Dermis microvascular lymphatic vessel endothelial cell (primary cell): Measurements from ENCODE around the gene RAPGEF6. TPM values are rescaled to one million over a fixed set of nuclear protein-coding genes. Genes with fewer than 3 reads are reported as not detected.
"Not testable (repeated sequence)": the region's sequence is repeated elsewhere in the genome, so short reads cannot be mapped to it uniquely, and the experiment has no call there.

Source experiments
- DNase-seq, 2 donors: peaks; one replicate each; pipeline versions ENCODE4 v3.0.0 to v3.0.0-alpha.2; 2010; ENCODE audit warnings: low read depth in 2 of 2
- total RNA-seq: library from RNA; depleted of rRNA; stranded (reverse); fragments of >200 nt; gene quantifications from 2 replicates; pipeline ENCODE4 v1.2.1, GENCODE V29; 2014

RAPGEF6 gene
- 13.7 and 15.8 TPM in 2 replicates for total RNA-seq

GRCh38 chr5:131634996-131635683, at the start of gene RAPGEF6:
TSS of gene RAPGEF6 (minus strand) at chr5:131635229. CDS start at chr5:131635030, 199 bp downstream.
- peak; percentile 99 to 100 for DNase-seq

DNA sequence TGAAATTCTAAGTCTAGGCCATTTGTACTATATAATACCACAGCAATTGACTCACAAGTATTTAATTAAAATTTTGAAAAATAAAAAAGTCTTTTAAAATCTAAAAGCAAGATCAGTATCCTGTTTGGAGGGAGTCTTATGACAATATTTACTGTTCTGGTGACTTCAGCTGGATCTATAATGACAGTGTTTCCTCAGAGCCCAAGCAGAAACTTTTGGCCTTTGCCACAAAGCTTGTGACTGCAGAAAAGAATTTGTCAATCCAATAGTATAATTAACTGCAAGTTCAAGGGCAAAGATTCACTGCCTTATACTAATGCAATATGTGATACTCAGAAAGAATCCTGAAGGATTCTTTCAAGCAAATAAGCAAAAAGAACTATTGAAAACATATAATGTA, 49.6 kb upstream of the RAPGEF6 start:
- DNase-seq, result no peak

GRCh38 chr5:131684051-131684450, 49.0 kb upstream of the RAPGEF6 start:
- DNase-seq, result no peak

- no peak for DNase-seq
Observed at GRCh38 chr5:131682826-131683225, 47.8 kb upstream of the RAPGEF6 start.

DNA sequence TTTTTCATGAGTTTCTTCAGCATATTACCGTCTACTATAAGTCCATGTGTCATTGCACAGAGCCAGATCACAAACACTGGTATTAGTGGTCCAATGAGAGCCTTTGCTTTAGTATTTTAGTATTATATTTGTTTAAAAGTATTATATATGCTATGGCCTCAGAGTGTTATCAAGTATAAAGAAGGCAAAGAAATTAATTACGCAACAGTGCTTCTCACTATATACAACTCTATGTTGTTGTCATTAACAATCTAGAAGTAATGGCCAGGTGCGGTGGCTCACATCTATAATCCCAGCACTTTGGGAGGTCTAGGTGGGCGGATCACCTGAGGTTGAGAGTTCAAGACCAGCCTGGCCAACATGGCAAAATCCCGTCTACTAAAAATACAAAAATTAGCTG, 47.1 kb upstream of the RAPGEF6 start:
- no peak for DNase-seq

DNA sequence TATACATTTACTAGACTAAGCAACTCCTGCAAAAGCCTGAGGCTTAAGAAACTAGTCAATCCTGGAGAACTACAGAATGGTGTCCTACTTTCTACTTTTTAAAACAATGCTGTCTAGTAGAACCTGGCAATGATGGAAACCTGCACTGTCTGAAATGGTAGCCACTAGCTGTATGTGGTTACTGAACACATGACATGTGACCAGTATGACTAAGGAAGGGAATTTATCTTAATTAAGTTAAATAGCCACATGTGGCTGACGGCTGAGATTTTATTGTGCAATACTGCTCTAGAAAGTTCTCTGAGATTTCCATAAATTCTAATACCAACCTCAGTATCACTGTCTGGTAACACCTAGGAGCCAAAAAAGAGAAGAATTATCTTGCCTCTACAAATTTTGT, 44.9 kb upstream of the RAPGEF6 start:
- no peak for DNase-seq

- not testable (repeated sequence) for DNase-seq
Observed at GRCh38 chr5:131678273-131678672, 43.2 kb upstream of the RAPGEF6 start.

DNA sequence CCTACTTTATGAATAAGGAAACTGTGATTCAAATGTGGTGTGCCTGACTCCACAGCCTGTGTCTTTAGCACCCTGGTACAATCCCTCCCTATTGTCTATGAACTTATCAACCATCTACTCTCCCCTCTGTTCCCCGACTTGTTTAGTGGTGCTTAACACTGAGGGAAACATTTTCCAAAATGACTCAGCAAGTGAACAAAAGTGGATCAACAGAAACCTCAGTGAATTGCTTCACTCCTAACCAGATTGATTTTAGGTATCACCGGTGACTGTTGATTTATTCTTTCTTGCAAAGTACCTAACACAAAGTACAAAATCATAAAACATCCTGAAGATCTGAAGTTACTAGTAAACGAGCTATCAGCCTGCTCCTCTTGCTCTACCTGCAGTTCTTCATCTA, 42.1 kb upstream of the RAPGEF6 start:
- DNase-seq, result no peak

GRCh38 chr5:131672776-131673175, 37.7 kb upstream of the RAPGEF6 start:
- DNase-seq, result no peak

DNA sequence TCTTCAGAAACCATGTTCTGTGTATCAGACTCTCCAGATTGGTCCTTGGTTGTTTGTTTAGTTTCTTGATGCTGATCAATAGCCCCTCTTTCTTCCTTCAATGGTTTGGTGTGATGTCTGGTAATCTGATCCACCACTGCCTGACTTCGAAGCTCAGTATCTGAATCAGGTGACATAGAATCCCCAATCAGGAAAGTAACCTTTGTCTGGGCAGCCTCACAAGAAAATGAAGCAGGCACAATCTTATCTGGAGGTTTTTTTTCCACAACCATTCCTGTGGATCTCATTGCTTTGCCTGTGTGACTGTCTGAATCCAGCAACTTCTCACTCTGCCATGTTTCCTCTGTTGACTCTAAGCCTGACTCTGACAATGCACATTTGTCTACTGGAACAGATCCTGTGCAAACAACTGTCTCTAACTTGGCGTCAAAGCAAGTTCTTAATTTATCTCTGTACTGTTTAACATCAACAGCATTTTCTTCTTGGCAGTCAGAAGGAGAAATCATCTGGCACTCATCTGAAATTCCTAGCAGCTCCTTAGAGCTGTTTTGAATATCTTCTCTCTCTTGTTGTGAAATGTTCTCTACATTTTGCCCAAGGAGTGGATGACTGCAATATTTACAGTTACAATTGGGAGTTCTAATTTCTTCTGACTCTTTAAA, 37.1 kb upstream of the RAPGEF6 start:
- DNase-seq, result peak in 1 of 2 donors; percentile 33

GRCh38 chr5:131671409-131671808, 36.4 kb upstream of the RAPGEF6 start:
- DNase-seq, result no peak

DNA sequence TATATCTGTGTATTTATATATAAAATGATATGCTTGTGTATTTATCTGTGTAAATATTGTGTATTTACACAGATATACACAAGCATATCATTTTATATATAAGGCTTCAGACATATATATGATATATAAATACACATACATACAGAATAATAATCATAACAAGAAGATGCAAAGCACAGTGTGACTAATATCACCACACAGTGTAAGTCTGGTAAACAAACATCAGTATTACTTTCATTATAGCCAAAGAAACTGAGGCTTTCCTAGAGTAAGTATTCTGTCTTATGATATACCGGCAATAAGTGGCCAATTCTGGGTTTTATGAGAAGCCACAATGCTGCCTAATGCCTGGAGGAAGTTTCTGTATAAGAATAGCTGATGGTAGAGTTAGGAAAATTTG, 29.9 kb upstream of the RAPGEF6 start:
- DNase-seq, result no peak

- no peak for DNase-seq
Observed at GRCh38 chr5:131661933-131662332, 26.9 kb upstream of the RAPGEF6 start.

GRCh38 chr5:131659841-131660240, 24.8 kb upstream of the RAPGEF6 start:
- DNase-seq, result no peak

DNA sequence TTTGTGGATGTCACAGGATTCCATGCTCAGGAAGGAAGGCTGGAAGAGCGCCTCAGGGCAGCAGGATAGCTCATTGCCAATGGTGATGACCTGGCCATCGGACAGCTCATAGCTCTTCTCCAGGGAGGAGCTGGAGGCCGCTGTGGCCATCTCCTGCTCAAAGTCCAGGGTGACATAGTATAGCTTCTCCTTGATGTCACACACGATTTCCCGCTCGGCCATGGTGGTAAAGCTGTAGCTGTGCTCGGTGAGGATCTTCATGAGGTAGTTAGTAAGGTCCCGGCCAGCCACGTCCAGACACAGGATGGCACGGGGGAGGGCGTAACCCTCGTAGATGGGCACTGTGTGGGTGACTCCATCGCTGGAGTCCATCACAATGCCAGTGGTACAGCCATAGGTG, 24.3 kb upstream of the RAPGEF6 start:
- DNase-seq, result no peak

- DNase-seq, result no peak
Observed at GRCh38 chr5:131654776-131655175, 19.7 kb upstream of the RAPGEF6 start.

GRCh38 chr5:131654309-131654708, 19.3 kb upstream of the RAPGEF6 start:
- DNase-seq, result no peak

GRCh38 chr5:131649161-131649560, 14.1 kb upstream of the RAPGEF6 start:
- peak in 1 of 2 donors; percentile 35 for DNase-seq

- DNase-seq, result no peak
Observed at GRCh38 chr5:131647048-131647769, 12.2 kb upstream of the RAPGEF6 start.

DNA sequence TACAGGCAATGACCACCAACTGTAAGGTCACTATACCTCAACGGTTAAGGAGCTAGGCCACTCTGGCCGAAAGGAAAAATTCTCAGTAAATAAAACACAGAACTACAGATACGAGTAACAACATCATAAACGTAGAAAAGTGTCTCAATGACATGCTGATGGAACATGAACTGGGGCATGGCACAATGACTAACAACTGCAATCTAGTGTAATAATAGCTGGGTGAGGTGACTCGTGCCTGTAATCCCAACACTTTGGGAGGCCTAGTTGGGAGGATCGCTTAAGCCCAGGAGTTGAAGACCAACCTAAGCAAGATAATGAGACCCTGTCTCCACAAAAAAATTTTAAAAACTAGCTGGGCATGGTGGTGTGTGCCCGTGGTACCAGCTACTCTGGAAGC, 9.8 kb upstream of the RAPGEF6 start:
- no peak for DNase-seq

DNA sequence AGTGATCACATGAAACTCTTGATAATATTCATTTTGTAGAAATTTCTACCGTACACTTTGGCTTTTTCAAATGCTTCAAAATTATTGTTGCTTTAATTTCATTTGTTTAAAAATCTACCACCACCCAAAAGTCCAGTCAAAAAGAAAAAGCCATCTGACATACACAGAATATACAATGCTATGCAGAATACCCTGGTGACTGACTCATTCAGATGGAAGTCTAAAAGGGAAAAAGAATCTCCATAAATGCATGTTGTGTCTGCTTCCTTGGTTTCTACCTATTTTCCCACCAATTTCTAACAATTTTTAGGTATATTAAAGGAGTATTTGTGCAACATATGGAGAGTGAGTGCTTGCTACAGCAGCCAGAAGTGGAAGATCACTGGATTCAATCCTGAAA, 9.3 kb upstream of the RAPGEF6 start:
- DNase-seq, result no peak

DNA sequence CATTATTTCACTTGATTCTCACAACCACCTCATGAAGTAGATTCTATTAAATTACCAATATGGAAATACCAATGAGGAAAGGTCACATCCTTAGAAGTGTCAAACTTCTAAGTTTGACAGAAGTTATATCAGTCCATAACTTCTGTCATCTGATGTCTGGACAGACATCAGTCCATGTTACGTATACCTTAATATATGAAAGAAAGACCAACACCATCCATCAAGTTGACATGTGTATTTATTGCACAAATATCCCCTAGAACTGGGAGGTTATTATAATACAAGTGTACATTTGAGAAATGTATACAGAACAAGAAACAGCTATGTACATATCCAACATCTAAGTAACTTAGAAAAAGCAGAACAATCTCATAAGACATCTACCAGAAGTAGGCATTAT, 6.5 kb upstream of the RAPGEF6 start:
- DNase-seq, result no peak
